ENCODE measurements around the gene WASHC3. TPM values are rescaled to one million over a fixed set of nuclear protein-coding genes. Genes with fewer than 3 reads are reported as not detected.
A peak's percentile ranks its signal among the peaks of the same experiment; 100 is the strongest.

WASHC3 gene
- total RNA-seq, 4 donors from 2014 or later: 35.7 to 80.9 (median 47.0) TPM

DNA sequence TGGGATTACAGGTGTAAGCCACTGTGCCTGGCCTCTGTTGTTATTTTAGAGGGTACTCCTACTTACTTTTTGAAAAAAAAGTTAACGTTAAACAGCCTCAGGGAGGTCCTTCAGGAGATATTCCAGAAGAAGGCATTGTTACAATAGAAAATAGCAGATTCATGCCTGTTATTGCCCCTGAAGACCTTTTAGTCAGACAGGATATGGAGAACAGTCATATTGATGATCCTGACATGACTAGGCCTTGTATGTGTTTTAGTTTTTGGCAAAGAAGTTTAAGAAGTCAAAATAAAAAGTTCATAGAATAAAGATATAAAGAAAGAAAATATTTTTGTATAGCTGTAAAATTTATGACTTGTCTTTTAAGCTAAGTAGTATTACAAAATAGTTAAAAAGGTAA is 45.3 kb downstream of the WASHC3 start:
- H3K4me1 ChIP-seq: no peaks in the 10 kb centered on the region
- no peak overlapping the region for H3K4me3 ChIP-seq
- H3K27ac ChIP-seq: no peak overlapping the region
- H3K9me3 ChIP-seq: no peaks in the 10 kb centered on the region
- peaks cover 0 to 18% (median 4%) of the 10 kb centered on the region in 3 donors for H3K36me3 ChIP-seq
- no peak for DNase-seq
- TF ChIP-seq, protein P1, sequence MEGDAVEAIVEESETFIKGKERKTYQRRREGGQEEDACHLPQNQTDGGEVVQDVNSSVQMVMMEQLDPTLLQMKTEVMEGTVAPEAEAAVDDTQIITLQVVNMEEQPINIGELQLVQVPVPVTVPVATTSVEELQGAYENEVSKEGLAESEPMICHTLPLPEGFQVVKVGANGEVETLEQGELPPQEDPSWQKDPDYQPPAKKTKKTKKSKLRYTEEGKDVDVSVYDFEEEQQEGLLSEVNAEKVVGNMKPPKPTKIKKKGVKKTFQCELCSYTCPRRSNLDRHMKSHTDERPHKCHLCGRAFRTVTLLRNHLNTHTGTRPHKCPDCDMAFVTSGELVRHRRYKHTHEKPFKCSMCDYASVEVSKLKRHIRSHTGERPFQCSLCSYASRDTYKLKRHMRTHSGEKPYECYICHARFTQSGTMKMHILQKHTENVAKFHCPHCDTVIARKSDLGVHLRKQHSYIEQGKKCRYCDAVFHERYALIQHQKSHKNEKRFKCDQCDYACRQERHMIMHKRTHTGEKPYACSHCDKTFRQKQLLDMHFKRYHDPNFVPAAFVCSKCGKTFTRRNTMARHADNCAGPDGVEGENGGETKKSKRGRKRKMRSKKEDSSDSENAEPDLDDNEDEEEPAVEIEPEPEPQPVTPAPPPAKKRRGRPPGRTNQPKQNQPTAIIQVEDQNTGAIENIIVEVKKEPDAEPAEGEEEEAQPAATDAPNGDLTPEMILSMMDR (IDR thresholded peaks at IDR 0.05): no peak
- no peak for TF ChIP-seq POLR2A (IDR thresholded peaks at IDR 0.05)
- no peaks in the 10 kb centered on the region for H3K27me3 ChIP-seq

- H3K4me3 ChIP-seq: no peak overlapping the region
- TF ChIP-seq POLR2A (IDR thresholded peaks at IDR 0.05): no peak
- TF ChIP-seq, protein P1 (IDR thresholded peaks at IDR 0.05): no peak
- peak in 2 of 3 donors; percentile 70 to 75 for DNase-seq
- H3K9me3 ChIP-seq: no peaks in the 10 kb centered on the region
- H3K27ac ChIP-seq: peak overlapping the region in 2 of 4 donors; percentile 56 to 73
- H3K27me3 ChIP-seq: no peaks in the 10 kb centered on the region
- peaks cover 0 to 8% (median 0%) of the 10 kb centered on the region in 3 donors for H3K36me3 ChIP-seq
- H3K4me1 ChIP-seq: no peaks in the 10 kb centered on the region
Measured at GRCh38 chr12:102010265-102010994, 51.4 kb downstream of the WASHC3 start.

GRCh38 chr12:102009796-102010195 is 52.0 kb downstream of the WASHC3 start:
- Histone ChIP-seq H3K4me3 (no peak overlapping the region), H3K27ac (peak overlapping the region in 1 of 4 donors; percentile 73), H3K36me3 (peaks cover 0 to 4% (median 0%) of the 10 kb centered on the region in 3 donors), H3K27me3 (no peaks in the 10 kb centered on the region), H3K4me1 (no peaks in the 10 kb centered on the region), H3K9me3 (no peaks in the 10 kb centered on the region)
- no peak for DNase-seq
- TF ChIP-seq, protein P1 (IDR thresholded peaks at IDR 0.05): no peak
- TF ChIP-seq POLR2A (IDR thresholded peaks at IDR 0.05): no peak

GRCh38 chr12:102008615-102009126 is 53.1 kb downstream of the WASHC3 start:
- TF ChIP-seq POLR2A (IDR thresholded peaks at IDR 0.05): no peak
- no peaks in the 10 kb centered on the region for H3K27me3 ChIP-seq
- DNase-seq: no peak
- H3K9me3 ChIP-seq: no peaks in the 10 kb centered on the region
- no peak overlapping the region for H3K4me3 ChIP-seq
- no peak overlapping the region for H3K27ac ChIP-seq
- no peaks in the 10 kb centered on the region for H3K4me1 ChIP-seq
- peaks cover 0 to 4% (median 0%) of the 10 kb centered on the region in 3 donors for H3K36me3 ChIP-seq

- no peaks in the 10 kb centered on the region for H3K4me1 ChIP-seq
- no peak overlapping the region for H3K4me3 ChIP-seq
- H3K9me3 ChIP-seq: no peaks in the 10 kb centered on the region
- no peaks in the 10 kb centered on the region for H3K27me3 ChIP-seq
- DNase-seq: no peak
- no peaks in the 10 kb centered on the region for H3K36me3 ChIP-seq
- TF ChIP-seq, protein P1 (IDR thresholded peaks at IDR 0.05): no peak
- no peak for TF ChIP-seq POLR2A (IDR thresholded peaks at IDR 0.05)
- H3K27ac ChIP-seq: no peak overlapping the region
Measured at GRCh38 chr12:102005256-102005655, 56.5 kb downstream of the WASHC3 start.

DNA sequence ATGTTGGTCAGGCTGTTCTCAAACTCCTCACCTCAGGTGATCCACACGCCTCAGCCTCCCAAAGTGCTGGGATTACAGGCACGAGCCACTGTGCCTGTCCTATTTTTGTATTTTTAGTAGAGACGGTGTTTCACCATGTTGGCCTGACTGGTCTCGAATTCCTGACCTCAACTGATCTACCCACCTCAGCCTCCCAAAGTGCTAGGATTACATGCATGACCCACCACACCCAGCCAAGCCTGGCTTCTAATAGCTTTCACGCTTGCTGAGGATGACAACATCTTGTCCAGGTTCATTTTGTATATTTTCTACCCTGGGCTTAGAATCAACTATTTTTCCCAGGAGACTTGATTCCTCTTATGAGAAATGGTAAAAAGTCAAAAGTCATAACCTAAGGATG is 64.7 kb downstream of the WASHC3 start:
- no peak for DNase-seq
- no peaks in the 10 kb centered on the region for H3K36me3 ChIP-seq
- no peak overlapping the region for H3K27ac ChIP-seq
- H3K9me3 ChIP-seq: no peaks in the 10 kb centered on the region
- TF ChIP-seq, protein P1 (IDR thresholded peaks at IDR 0.05): no peak
- TF ChIP-seq POLR2A (IDR thresholded peaks at IDR 0.05): no peak
- no peaks in the 10 kb centered on the region for H3K27me3 ChIP-seq
- H3K4me3 ChIP-seq: no peak overlapping the region
- no peaks in the 10 kb centered on the region for H3K4me1 ChIP-seq
